Stimulated activated CD4-positive, alpha-beta T cell treated with anti-CD3 and anti-CD28 coated beads, Interleukin-1b, Interleukin-23, amount 100 ng/mL, for 24 hours (primary cell): ENCODE measurements around the gene LMBR1.
"Not testable (repeated sequence)": the region's sequence is repeated elsewhere in the genome, so short reads cannot be mapped to it uniquely, and the experiment has no call there.

Experiments
- DNase-seq, 4 experiments: peaks; one replicate each; pipeline ENCODE4 v3.0.0-alpha.2; 2020; ENCODE audit warnings: low read depth in 4 of 4, low spot score in 1 of 4

Gene LMBR1

GRCh38 chr7:156698512-156698911, 194.5 kb downstream of the LMBR1 start:
- not testable (repeated sequence) for DNase-seq

- not testable (repeated sequence) for DNase-seq
Measured at GRCh38 chr7:156697283-156697682, 195.7 kb downstream of the LMBR1 start.

GRCh38 chr7:156693627-156694026, 199.4 kb downstream of the LMBR1 start:
- DNase-seq: no peak

GRCh38 chr7:156692849-156693248, 200.1 kb downstream of the LMBR1 start:
- DNase-seq: no peak

GRCh38 chr7:156691764-156692163, 201.2 kb downstream of the LMBR1 start:
- no peak for DNase-seq

- DNase-seq: no peak
Measured at GRCh38 chr7:156684661-156685060, 208.3 kb downstream of the LMBR1 start.

GRCh38 chr7:156684251-156684650, 208.7 kb downstream of the LMBR1 start:
- DNase-seq: no peak

- DNase-seq: no peak
Measured at GRCh38 chr7:156682928-156683327, 210.1 kb downstream of the LMBR1 start.

GRCh38 chr7:156680281-156680680, 212.7 kb downstream of the LMBR1 start:
- no peak for DNase-seq

GRCh38 chr7:156677374-156678054, 215.5 kb downstream of the LMBR1 start:
- no peak for DNase-seq

GRCh38 chr7:156676263-156676662, 216.7 kb downstream of the LMBR1 start:
- no peak for DNase-seq

- DNase-seq: no peak
Measured at GRCh38 chr7:156675721-156676120, 217.3 kb downstream of the LMBR1 start.

GRCh38 chr7:156673902-156674301, 219.1 kb downstream of the LMBR1 start:
- no peak for DNase-seq

GRCh38 chr7:156673454-156673853, 219.5 kb downstream of the LMBR1 start:
- no peak for DNase-seq

- no peak for DNase-seq
Measured at GRCh38 chr7:156669035-156669828, 223.8 kb downstream of the LMBR1 start.

GRCh38 chr7:156668130-156668741, 224.7 kb downstream of the LMBR1 start:
- no peak for DNase-seq

GRCh38 chr7:156667110-156667426, 225.9 kb downstream of the LMBR1 start:
- no peak for DNase-seq

- DNase-seq: no peak
Measured at GRCh38 chr7:156666368-156667109, 226.4 kb downstream of the LMBR1 start.

- DNase-seq: no peak
Measured at GRCh38 chr7:156665101-156665500, 227.9 kb downstream of the LMBR1 start.

- no peak for DNase-seq
Measured at GRCh38 chr7:156662277-156662676, 230.7 kb downstream of the LMBR1 start.

- no peak for DNase-seq
Measured at GRCh38 chr7:156661637-156662036, 231.3 kb downstream of the LMBR1 start.

- no peak for DNase-seq
Measured at GRCh38 chr7:156659961-156660360, 233.0 kb downstream of the LMBR1 start.
